Fibroblast of skin of right quadriceps (primary cell): Measurements from ENCODE around the gene SCRN2.

ENCODE experiments used
- DNase-seq: peaks from one replicate; pipeline ENCODE4 v3.0.0-alpha.2; 2013

The SCRN2 gene

GRCh38 chr17:47802341-47803022 lies 38.6 kb downstream of the SCRN2 start:
- DNase-seq, result peak; percentile 24

- DNase-seq, result no peak
These were observed 39.2 kb downstream of the SCRN2 start for GRCh38 chr17:47801906-47802305.

- no peak for DNase-seq
These were observed 39.8 kb downstream of the SCRN2 start for GRCh38 chr17:47801176-47801765.

GRCh38 chr17:47800686-47801085 lies 40.4 kb downstream of the SCRN2 start:
- DNase-seq, result no peak

GRCh38 chr17:47797797-47798196 lies 43.3 kb downstream of the SCRN2 start:
- no peak for DNase-seq

- no peak for DNase-seq
These were observed 48.1 kb downstream of the SCRN2 start for GRCh38 chr17:47792979-47793378.

- no peak for DNase-seq
These were observed 48.6 kb downstream of the SCRN2 start for GRCh38 chr17:47792457-47792856.

- DNase-seq, result no peak
These were observed 50.0 kb downstream of the SCRN2 start for GRCh38 chr17:47791025-47791424.

- DNase-seq, result peak; percentile 20
These were observed 51.2 kb downstream of the SCRN2 start for GRCh38 chr17:47789611-47790561.
